ENCODE measurements around the gene DST. TPM values are rescaled to one million over a fixed set of nuclear protein-coding genes. Genes with fewer than 3 reads are reported as not detected.

DST gene
- 100 to 1,000 TPM; 114 to 219 (median 204) TPM for total RNA-seq

GRCh38 chr6:56642366-56643261, at the start of gene DST:
TSS of gene DST (minus strand) at chr6:56642889.
- intact Hi-C loops (cut with DNase I; ENCODE audit: low total_unique reads), result loop anchor here (10.0 kb wide), 1 partner anchor 672 kb away; the partner anchor contains the start of gene PRIM2

GRCh38 chr6:56691814-56692213, 49.1 kb upstream of the DST start:
- no peak for TF ChIP-seq POLR2A (IDR thresholded peaks at IDR 0.05)
- no peak for TF ChIP-seq CTCF (IDR thresholded peaks at IDR 0.05 in 4 of 5, conservative IDR thresholded peaks at IDR 0.05 in 1 of 5)
- DNase-seq (no peak), ATAC-seq (no peak)
- H3K4me3 ChIP-seq, result peak overlapping the region; percentile 46 to 56 (median 50)
- no peaks in the 10 kb centered on the region for H3K27me3 ChIP-seq
- no peaks in the 10 kb centered on the region for H3K9me3 ChIP-seq
- in situ Hi-C loops (cut with MboI; ENCODE audit: low sequenced_read_pairs in 4 of 4) (loop anchor here in 2 of 4 donors (10.0 kb wide), 2 partner anchors 47 to 153 kb away; partner anchors contain the start of gene DST (in 1 of the 2)), intact Hi-C loops (cut with DNase I; ENCODE audit: low total_unique reads) (loop anchor here (2.0 to 10.0 kb wide), 3 partner anchors 27 to 483 kb away; partner anchors contain the start of gene BAG2)
- peaks cover 58 to 60% of the 10 kb centered on the region in 2 donors for H3K4me1 ChIP-seq
- H3K36me3 ChIP-seq, result no peaks in the 10 kb centered on the region
- peak overlapping the region; percentile 89 to 96 (median 94) for H3K27ac ChIP-seq

More at GRCh38 chr6:56642366-56643261, at the start of gene DST:
- TF ChIP-seq CTCF (IDR thresholded peaks at IDR 0.05 in 4 of 5, conservative IDR thresholded peaks at IDR 0.05 in 1 of 5) (no peak), POLR2A (IDR thresholded peaks at IDR 0.05) (no peak)
- Histone ChIP-seq H3K27me3 (no peaks in the 10 kb centered on the region), H3K4me3 (no peak within 1 kb of the TSS), H3K36me3 (peaks cover 0 to 47% of the 10 kb centered on the region in 2 donors), H3K27ac (peak within 1 kb of the TSS; percentile 21 to 54 (median 35)), H3K4me1 (peaks cover 0 to 26% of the 10 kb centered on the region in 2 donors), H3K9me3 (no peaks in the 10 kb centered on the region)
- DNase-seq (no peak), ATAC-seq (peak; percentile 49 to 53)
- in situ Hi-C loops (cut with MboI; ENCODE audit: low sequenced_read_pairs in 4 of 4), result loop anchor here in 2 of 4 donors (10.0 to 25.0 kb wide), 3 partner anchors 52 to 545 kb away; no protein-coding TSS in a partner anchor

- DNase-seq (no peak), ATAC-seq (no peak)
- Histone ChIP-seq H3K9me3 (no peaks in the 10 kb centered on the region), H3K27me3 (no peaks in the 10 kb centered on the region), H3K4me3 (peak overlapping the region; percentile 46 to 56 (median 50)), H3K36me3 (no peaks in the 10 kb centered on the region), H3K27ac (peak overlapping the region; percentile 89 to 96 (median 94)), H3K4me1 (peaks cover 58 to 63% of the 10 kb centered on the region in 2 donors)
- TF ChIP-seq CTCF (IDR thresholded peaks at IDR 0.05 in 4 of 5, conservative IDR thresholded peaks at IDR 0.05 in 1 of 5), result no peak
- peak in 1 of 2 donors; percentile 29 for TF ChIP-seq POLR2A (IDR thresholded peaks at IDR 0.05)
- intact Hi-C loops (cut with DNase I; ENCODE audit: low total_unique reads), result loop anchor here (2.0 to 10.0 kb wide), 3 partner anchors 26 to 484 kb away; partner anchors contain the start of gene BAG2
- in situ Hi-C loops (cut with MboI; ENCODE audit: low sequenced_read_pairs in 4 of 4), result loop anchor here in 2 of 4 donors (10.0 kb wide), 2 partner anchors 46 to 154 kb away; partner anchors contain the start of gene DST (in 1 of the 2)
Observed at GRCh38 chr6:56691286-56691595, 48.6 kb upstream of the DST start.

GRCh38 chr6:56690519-56691285, 48.0 kb upstream of the DST start:
- H3K36me3 ChIP-seq, result no peaks in the 10 kb centered on the region
- H3K4me3 ChIP-seq, result peak overlapping the region; percentile 46 to 56 (median 50)
- H3K4me1 ChIP-seq, result peaks cover 58 to 67% of the 10 kb centered on the region in 2 donors
- ATAC-seq (no peak), DNase-seq (no peak)
- no peaks in the 10 kb centered on the region for H3K27me3 ChIP-seq
- in situ Hi-C loops (cut with MboI; ENCODE audit: low sequenced_read_pairs in 4 of 4) (loop anchor here in 2 of 4 donors (10.0 kb wide), 2 partner anchors 46 to 154 kb away; partner anchors contain the start of gene DST (in 1 of the 2)), intact Hi-C loops (cut with DNase I; ENCODE audit: low total_unique reads) (loop anchor here (2.0 to 10.0 kb wide), 3 partner anchors 26 to 484 kb away; partner anchors contain the start of gene BAG2)
- H3K27ac ChIP-seq, result peak overlapping the region; percentile 89 to 96 (median 94)
- H3K9me3 ChIP-seq, result no peaks in the 10 kb centered on the region
- TF ChIP-seq CTCF (IDR thresholded peaks at IDR 0.05 in 4 of 5, conservative IDR thresholded peaks at IDR 0.05 in 1 of 5) (no peak), POLR2A (IDR thresholded peaks at IDR 0.05) (no peak)

All from gastrocnemius medialis (tissue), 4 donors.